ENCODE data around the gene OSBPL1A.

Gene OSBPL1A

DNA sequence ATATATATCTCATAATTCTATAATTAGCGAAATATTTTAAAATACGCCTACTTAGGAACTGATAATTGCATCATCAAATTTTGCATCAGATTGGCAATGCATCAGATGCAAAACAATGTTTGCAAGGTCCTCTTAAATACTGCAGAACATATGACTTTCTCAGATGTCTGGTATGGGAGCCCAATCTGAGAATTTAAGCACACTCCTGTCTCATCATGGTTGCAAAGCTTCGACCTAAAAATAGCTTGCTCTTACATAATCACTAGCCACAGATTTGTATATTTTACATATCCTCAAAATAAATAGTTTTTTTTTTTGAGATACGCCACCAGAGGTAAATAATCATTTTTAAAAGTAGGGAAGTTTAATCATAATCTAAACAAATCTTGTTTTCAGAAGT is 135.5 kb downstream of the OSBPL1A start:
- no peak for DNase-seq

DNA sequence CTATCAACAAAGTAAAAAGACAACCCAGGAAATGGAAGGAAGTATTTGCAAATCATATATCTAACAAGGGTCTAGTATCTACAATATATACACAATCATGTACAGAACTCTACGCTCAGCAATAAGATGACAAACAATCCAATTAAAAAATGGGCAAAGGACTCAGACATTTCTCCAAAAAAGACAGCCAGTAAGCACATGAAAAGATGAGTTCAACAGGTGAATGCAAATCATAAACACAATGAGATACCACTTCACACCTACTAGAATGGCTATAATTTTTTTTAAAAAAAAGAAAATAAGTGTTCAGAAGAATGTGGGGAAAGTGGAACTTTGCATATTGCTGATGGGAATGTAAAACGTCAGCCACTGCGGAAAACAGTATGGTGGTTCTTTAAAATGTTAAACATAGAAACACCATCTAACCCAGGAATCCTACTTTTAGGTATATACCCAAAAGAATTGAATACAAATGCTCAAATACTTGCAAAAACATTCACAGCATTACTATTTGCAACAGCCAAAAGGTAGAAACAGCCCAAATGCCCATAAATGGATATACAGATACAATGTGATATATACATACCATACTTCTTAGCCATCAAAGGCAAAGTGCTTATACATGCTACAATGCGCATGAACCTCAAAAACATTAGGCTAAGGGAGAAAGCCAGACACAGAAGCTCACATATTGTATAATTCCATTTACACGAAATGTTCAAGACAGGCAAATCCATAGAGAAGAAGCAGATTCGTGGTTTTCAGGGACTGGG is 137.6 kb downstream of the OSBPL1A start:
- DNase-seq = no peak

DNA sequence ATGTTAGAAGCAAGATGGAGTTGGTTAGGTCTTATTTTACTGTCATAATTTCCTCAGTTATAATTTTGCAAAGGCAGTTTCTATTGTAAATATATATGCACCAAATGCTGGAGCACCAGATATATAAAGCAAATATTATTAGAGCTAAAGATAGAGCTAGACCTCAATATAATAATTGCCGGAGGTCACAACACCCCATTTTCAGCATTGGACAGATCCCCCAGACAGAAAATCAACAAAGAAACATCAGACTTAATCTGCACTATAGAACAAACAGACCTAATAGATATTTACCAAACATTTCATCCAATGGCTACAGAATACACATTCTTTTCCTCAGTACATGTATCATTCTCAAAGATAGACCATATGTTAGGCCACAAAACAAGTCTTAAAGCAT is 143.6 kb downstream of the OSBPL1A start:
- DNase-seq = no peak

DNA sequence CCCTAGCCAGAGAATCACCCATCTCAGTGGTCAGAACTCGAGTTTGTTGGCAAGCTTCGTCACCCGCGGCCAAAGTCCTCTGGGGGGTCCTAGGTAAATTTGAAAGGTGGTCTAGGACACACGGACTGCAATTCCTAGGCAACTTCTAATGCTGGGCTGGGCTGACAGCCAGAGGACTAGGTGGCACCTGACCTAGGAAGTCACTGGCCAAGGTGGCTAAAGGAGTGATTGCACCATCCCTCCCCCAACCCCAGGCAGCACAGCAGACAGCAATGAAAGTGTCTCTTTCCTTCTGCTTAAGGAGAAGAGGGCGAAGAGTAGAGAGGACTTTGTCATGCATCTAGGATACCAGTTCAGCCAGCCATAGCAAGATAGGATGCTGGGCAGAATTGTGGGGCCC is 147.9 kb downstream of the OSBPL1A start:
- no peak for DNase-seq

DNA sequence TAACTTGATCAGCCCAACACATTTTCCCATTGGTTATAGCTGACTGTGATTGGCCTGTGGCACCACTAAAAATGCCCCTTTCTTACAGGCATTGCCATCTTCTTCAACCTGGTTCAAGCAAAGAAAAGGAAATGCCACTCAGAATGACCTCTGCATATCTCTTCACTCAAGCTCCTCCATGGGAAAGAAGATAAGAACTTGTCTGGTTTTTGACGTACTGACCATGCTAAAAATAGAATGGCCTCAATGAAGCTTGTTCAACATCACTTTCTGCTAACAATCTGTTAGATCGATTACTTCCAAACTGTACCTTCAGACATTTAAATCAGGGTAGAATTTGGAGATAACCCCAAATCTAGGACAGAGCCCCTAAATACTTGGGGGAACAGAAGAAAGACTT is 149.3 kb downstream of the OSBPL1A start:
- DNase-seq = no peak

DNA sequence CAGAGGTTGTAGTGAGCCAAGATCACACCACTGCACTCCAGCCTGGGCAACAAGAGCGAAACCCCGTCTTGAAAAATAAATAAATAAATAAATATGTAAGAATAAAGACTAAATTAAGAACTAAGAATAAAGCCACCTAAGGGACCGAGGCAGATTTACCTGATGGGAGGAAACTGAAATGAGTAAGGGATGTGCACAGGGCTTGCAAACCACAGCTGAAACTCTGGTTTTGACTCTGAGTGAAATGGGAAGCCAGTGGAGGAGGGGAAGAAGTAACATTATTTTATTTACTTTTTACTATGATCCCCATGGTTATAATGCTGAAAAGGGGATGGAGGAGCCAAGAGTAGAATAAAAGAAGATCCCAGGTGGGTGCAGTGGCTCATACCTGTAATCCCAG is 151.5 kb downstream of the OSBPL1A start:
- DNase-seq = no peak

DNA sequence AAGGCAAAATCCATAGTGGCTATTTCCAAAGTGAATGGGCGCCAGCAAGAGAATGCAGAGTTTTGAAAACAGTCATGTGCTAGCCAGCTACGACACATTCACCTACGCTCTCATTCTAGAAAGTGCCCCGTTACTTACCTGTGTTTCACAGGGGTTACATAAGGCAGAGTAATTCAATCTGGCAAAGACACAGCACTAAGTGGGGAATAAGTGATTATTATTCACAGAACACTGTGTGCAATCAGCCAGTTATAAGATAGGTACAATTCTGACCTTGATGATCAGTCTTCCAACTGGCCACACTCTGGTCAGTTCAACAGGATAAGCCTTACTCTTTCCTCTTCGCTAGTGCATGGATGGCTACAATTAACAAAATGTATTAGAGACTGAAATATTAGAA is 152.9 kb downstream of the OSBPL1A start:
- DNase-seq = no peak

DNA sequence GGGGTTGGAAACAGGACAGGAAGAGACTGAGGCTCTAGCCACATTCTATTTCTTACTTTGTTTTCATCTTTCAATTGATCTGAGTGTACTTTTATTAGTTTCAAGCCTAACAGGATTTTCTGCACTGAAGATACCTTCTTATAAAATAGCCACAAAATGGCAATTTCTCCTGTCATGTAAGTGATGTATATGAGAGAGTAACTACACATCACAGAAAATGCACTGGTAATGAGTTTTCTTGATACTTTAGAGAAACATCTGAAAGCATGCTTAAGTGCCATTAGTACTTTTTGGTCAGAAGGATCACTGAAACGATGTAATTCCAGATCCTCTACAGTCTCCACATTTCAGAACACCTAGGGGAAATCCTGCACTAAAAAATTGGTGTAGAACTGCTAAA is 153.9 kb downstream of the OSBPL1A start:
- no peak for DNase-seq

DNA sequence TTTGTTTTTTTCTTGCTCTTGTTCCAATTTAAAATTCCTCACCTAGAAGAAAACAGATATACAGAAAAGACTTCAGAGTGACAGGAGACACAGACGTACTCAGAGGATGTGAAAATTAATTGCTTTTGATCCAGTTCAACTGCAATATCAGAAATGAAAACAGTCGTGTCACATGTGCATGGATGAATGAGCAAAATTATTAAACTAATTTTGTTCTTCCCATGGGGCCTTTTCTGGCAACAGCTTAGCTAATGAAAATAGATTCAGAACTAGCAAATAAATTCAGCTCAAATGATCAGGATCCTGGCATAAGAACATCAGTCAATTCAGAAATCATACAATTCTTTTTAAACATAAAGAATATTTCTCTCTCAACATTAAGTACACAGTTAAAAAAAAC is 158.3 kb downstream of the OSBPL1A start:
- no peak for DNase-seq

DNA sequence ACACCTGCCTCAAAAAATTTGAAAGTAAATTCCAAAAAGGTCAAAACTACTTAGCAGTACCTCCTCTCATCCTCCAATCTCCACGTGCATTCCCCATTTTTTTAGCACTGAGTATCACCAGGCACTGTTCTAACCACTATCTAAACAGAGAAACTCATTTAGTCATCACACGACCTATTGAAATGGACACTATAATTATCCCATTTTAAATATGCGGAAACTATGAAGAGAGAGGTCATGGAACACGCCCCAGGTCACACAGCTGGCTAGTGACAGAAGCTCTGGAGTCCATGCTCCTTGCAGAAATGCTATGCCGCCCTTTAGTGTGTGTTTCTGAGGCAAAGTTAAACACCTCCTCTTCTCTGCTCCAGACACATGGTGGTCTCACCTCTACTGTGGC is 159.2 kb downstream of the OSBPL1A start:
- DNase-seq = no peak

DNA sequence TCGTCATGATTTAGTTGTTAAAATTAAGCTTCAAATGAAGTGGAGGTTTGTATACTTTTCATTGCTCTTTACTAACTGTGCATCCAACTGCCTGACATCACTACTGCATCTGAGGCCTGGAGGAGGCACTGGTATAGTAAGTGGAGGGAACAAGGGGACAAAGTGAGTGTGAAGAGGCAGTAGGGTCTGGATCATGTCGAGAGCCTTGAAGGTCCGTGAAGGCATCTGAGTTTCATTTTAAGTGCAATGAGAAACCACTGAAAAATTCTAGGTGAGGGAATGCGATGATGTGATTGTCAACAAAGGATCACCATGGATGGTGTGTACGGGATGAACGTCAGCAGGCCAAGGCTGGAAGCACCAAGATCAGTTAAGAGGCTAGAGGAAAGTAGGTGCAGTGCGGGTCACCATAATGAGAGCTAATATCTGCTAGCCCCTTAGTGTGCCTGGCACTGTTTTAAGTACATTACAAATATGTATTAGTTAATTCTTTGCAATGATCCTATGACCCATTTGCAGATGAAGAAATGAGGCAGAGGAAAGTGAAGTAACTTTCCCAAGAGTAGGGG is 162.7 kb downstream of the OSBPL1A start:
- no peak for DNase-seq

DNA sequence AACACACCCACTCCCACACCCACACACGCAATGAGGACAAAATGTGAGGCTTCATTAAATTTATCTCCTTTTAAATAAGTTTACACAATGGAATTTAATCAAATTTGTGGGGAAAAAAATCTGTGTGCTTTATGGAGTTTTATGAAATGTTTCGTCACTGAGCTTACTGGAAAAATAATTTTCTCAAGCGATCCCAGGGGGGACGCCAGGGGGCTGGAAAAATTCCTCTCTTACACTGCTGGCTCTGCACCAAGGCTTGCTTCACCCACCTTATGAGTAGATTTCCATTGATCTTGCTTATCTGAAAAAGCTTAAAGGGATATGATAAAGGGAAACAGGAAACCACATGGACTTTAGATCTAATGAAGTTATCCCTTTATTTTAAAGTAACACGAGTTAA is 163.3 kb downstream of the OSBPL1A start:
- DNase-seq = no peak

DNA sequence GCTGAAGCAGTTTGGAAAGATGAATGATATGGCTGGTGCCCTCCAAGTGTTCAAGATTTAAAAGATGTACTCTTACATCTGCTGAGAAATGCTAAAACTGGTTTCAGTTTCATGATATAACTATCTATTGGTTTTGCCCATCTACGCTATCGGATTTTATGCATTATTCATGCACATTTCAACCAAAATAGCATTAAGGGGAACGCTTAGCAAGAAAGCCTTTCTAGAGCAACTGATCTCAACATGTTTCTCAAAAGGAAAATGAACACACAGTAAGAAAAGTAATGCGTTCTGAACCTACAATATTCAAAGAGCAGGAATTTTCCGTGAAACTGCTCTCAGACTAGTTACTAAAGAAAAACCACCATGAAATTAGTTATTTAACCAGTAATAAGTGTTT is 164.8 kb downstream of the OSBPL1A start:
- no peak for DNase-seq

DNA sequence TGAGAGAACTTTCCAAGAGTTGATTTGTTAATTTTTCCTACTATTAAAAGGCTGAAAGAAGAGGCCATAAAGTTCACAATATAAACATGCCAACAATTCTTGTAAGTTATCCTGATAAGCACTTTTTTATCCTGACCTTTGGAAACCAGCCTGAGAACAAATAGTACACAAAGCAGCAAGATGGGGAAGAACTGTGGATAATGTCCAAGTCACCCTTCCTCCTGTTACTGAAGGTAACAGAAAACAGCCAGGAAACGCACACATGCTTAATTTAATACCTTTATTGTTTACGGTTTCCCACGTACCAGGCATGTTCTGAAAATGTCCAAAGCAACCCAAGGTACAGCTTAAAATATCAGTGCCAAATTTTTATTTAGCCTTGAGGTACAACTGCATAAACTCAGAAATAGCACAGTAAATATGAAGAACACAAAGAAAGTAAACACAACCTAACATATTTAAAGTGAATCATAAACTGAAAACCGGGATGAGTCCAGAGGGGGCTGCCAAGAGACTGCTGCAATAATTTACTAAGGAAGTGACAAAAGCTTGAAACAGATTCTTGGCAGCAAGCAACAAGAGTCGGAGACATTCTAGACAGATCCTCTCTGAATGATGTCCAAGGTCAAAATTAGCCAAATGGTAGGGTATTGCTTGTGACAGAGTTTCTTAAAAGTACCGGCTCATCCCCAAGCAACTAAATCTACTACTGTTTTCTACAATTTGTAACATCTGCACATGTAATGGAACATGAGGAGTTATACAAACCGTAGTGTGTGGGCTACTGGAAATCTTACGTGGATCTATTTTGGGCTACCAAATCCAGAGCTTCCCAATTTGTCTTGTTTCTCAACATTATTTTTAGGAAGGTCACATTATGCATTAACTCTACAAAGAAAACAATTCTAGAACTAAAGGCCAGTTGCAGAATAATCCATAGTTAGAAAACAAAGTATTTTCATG is 165.6 kb downstream of the OSBPL1A start:
- DNase-seq = no peak

DNA sequence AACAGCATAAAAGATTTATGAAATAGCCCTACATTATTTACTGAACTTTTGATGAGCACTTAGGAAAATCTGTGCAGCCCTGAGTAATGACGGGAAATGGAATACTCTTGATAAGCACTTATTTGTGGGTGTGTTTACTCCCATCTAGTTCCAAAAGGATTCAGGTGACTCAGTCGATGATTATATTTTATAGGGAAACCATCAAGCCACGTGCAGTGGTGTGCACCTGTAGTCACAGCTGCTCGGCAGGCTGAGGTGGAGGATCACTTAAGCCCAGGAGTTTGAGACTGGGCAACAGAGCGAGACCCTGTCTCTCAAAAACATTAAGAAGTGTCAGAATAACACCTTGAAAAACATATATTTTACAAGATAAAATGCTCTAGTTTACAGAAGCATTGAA is 166.9 kb downstream of the OSBPL1A start:
- DNase-seq = no peak

DNA sequence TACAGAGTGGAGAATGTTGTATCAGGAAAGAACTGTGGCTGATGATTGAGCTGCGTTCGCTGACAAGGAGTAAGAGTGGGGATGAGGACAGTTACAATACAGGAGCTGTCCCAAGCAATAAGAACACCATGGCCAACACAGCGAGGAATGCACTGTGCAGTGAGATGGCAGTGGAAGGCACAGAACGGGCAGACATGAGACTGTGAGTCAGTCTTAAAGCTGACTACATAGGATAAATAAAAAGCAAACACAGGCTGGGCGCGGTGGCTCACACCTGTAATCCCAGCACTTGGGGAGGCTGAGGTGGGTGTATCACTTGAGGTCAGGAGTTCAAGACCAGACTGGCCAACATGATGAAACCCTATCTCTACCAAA is 169.0 kb downstream of the OSBPL1A start:
- DNase-seq = no peak

DNA sequence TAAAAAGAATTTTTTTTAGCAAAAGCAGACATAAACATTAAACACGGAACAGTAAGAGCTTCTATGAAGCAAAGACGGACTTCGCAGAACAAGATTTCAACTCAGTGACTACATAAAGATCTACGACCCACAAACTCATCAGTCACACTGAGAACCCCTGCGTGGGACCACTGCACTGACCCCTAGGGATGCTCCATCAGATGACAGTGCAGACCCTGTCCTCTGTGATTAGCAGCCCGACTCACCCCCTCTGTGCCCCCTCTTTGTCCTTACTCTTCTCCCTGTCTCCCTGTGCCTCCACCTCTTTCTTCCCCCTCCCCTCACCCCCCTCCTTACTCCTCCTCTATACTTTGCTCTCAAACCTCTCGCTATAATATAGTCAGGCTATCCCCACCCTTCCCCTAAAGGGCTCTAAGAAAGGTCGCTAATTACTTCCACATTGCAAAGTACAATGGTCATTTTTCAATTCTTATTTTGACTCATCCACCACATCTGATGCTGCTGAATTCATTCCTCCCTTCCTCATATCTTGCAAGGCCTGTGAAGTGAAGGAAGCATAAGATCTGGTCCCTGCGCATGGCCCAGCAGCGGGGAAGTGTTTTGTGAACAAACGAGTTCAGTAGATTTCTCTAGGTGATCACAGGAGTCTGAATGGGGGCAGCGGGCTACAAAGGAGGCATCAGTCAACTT is 169.5 kb downstream of the OSBPL1A start:
- no peak for DNase-seq

DNA sequence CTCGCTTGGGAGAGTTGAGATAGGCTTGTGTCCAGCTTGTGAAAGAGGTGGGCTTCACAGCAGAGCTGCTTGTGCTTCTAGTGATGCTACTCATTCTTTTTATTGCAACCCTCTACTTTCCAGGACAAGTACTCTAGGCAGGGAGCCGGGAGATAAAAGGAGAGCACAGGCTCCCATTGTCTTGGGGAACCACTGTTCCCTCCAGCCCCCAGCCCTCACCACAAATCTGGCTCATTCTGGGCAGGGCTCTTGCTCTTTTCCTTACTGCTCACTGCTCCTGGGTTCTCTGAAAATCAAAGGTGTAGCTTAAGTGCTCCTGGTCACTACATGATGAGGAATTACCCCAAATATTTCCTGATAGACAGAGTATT is 177.3 kb downstream of the OSBPL1A start:
- no peak for DNase-seq

DNA sequence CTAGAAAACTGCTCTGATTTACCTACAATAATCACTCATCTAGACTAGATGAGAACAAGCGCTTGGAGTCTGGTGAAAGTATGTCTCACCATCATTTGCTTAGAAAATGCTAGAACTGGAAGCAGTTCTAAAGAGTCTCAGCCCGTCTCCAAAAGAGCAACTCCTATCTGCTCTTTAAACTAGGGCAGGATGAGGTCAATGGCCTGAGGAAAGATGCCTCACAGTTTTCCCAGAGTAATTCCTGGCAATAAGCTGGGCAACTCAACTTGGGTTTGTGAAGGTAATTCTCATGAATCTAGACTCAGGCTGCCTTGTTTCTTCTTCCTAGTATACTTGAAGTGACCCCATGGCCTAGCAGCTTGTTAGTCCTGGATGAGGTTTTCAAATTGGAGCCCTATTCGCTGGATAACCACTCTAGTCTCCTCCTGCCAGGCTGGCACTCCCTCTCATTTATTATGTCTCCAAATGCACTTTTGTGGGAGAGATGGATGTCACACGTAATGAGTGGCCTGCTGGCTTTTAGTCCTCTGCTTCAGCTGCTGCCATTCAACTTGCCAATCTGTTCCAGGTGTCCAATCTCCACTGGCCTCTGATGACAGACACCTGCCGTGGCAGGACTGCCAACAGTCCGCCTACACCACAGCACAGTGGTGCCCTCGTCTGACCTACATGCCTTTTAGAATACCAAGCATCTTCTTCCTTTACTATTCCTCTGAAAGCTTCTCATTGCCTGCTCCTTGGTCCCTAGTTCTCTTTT is 177.9 kb downstream of the OSBPL1A start:
- no peak for DNase-seq

DNA sequence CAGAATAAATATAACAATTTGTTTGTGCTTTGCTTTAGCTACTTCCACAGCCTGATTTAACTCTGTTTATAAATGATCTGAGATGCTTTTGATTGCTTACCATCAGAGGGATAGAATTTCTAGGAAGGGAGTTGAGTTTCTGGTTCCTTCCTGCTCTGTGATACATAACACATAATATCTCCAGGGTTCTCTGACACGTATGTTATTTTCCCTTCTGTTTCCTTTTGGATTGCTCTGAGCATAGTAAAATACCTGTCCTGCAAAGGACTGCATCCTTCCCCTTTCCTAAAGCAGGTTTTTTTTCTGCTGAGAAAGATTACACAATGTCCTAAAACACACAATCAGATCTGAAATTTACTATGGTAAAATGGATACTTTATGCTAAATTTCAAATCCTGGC is 182.7 kb downstream of the OSBPL1A start:
- DNase-seq = no peak

DNA sequence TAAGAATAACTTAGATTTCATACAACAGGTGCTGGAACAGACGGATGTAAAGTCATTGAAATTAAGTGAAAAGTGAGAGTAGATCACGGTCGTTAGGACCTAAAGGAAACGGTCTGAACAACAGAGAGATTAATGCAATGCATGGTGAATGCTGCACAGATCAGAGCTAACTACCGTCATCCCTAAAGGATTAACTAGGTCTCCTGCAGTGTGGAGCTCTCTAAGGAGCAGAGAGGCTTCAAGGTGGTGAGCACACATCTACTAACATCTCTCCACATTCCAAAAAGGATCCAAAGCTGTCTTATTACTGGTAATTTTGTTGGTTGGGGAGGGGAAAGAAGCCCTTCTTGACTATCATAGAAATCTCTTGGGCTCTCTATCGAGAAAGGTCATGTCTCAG is 183.5 kb downstream of the OSBPL1A start:
- DNase-seq = no peak

DNA sequence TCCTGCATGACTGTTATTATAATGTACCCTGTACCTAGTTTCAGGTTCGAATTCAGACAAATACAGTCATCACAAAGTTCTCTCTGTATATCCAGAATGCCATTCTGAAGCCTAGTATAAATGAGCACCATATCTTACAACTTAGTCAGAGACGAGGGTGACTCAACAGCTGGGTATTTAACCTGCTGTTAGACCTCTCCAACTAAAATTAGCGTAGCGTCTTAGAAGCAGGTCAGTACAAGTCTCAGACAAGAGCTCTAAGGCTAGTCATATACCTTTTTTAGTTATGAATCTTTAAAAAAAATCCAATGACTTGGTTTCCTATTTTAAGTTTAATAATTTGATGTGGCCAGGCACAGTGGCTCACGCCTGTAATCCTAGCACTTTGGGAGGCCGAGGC is 184.7 kb downstream of the OSBPL1A start:
- DNase-seq = no peak

DNA sequence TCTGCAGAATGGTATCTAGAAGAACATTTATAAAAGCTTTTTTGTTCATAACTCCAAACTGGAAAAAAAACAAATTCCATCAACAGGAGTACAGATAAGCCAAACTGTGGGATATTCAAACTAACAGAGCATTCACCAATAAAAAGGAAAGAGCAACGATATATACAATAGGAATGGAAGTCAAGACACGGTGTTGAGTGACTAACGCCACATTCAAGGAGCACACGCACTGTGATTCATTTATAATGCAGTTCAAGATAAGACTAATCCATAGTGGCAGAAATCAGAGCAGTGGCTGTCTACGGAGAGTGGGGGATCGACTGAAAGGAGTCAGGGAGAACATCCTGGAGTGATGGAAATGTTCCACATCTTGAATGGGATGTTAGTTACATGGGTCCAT is 188.1 kb downstream of the OSBPL1A start:
- DNase-seq = no peak
